GM10266 (cell line): ENCODE results near the gene DGKQ.
"Not testable (repeated sequence)": the region's sequence is repeated elsewhere in the genome, so short reads cannot be mapped to it uniquely, and the experiment has no call there.

ENCODE experiments used
- DNase-seq: peaks from one replicate; pipeline ENCODE4 v3.0.0; 2012; ENCODE audit errors: extremely low spot score
- CTCF ChIP-seq: IDR thresholded peaks from 2 replicates; pipeline ENCODE4 v1.5.1; 2012; ENCODE audit warnings: mild to moderate bottlenecking, low read depth; ENCODE audit not compliant: control insufficient read depth, insufficient read depth; ENCODE audit errors: missing control alignments

The DGKQ gene

DNA sequence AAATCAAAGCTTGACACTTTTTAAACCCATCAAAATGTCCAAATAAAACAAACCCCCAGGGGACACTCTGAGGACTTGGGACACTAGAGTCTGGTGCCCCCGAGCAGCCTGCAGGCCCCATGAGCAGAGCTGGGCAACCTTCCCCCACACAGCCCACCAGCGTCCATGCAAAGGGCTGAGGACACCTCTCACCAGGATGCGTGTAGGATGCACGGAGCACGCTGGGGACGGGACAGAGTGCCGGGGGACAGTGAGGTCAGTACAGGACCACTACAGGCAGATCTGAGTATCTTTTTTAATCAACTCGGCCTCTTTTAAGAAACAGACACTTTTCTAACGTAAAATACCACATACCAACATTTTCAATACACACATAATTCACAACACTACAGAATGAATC is 48.2 kb downstream of the DGKQ start:
- no peak for DNase-seq

GRCh38 chr4:924107-925096 is 49.0 kb downstream of the DGKQ start:
- DNase-seq = peak; percentile 81
- no peak for TF ChIP-seq CTCF

More for the DNA sequence above, 48.2 kb downstream of the DGKQ start:
- no peak for TF ChIP-seq CTCF

- peak; percentile 61 for DNase-seq
- TF ChIP-seq CTCF = no peak
Observed at GRCh38 chr4:921830-922331, 51.5 kb downstream of the DGKQ start.

GRCh38 chr4:919004-919680 is 54.2 kb downstream of the DGKQ start:
- DNase-seq = not testable (repeated sequence)

DNA sequence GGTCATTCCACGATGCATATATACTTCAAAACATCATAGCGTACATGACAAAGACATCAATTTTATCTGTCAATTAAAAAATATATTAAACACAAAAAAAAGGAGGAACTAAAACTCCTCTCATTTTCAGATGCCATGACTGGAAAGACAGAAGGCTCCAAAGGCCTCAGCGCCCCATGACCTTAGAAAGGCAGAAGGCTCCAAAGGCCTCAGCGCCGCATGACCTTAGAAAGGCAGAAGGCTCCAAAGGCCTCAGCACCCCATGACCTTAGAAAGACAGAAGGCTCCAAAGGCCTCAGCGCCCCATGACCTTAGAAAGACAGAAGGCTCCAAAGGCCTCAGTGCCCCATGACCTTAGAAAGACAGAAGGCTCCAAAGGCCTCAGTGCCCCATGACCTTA is 54.8 kb downstream of the DGKQ start:
- not testable (repeated sequence) for DNase-seq

- no peak for TF ChIP-seq CTCF
- DNase-seq = no peak
Observed at GRCh38 chr4:917992-918391, 55.4 kb downstream of the DGKQ start.

GRCh38 chr4:917466-917865 is 55.9 kb downstream of the DGKQ start:
- TF ChIP-seq CTCF = no peak
- DNase-seq = no peak

- no peak for TF ChIP-seq CTCF
- no peak for DNase-seq
Observed at GRCh38 chr4:915595-915994, 57.8 kb downstream of the DGKQ start.
